Measurements from ENCODE around the gene SLC7A1.

DNA sequence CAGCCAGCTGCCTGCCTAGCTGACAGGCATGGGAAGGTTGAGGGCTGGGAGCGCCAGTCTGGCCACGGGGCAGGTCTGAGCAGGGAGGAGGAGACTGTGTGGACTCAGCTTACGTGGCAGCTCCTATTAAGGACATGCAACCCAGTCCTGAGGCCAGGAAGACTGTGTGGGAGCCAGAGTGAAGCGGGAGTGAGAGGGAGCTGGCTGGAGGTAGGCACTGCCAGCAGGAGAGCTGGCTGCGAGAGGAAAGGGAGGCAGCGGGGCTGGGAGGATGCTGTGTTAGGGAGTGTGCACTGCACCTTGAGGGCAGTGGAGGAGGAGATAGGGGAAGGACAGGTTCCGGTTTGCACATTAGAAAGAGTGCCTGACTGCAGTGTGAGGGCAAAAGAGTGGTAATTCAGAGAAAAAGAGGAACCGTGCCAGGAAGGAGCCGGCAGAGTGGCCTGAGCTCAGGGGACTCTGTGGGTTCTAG, 99.2 kb downstream of the SLC7A1 start:
- TF ChIP-seq, protein P1, sequence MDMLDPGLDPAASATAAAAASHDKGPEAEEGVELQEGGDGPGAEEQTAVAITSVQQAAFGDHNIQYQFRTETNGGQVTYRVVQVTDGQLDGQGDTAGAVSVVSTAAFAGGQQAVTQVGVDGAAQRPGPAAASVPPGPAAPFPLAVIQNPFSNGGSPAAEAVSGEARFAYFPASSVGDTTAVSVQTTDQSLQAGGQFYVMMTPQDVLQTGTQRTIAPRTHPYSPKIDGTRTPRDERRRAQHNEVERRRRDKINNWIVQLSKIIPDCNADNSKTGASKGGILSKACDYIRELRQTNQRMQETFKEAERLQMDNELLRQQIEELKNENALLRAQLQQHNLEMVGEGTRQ (IDR thresholded peaks at IDR 0.05) = no peak
- TF ChIP-seq, protein P2, sequence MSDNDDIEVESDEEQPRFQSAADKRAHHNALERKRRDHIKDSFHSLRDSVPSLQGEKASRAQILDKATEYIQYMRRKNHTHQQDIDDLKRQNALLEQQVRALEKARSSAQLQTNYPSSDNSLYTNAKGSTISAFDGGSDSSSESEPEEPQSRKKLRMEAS (IDR thresholded peaks at IDR 0.05) = no peak
- TF ChIP-seq, protein P3, sequence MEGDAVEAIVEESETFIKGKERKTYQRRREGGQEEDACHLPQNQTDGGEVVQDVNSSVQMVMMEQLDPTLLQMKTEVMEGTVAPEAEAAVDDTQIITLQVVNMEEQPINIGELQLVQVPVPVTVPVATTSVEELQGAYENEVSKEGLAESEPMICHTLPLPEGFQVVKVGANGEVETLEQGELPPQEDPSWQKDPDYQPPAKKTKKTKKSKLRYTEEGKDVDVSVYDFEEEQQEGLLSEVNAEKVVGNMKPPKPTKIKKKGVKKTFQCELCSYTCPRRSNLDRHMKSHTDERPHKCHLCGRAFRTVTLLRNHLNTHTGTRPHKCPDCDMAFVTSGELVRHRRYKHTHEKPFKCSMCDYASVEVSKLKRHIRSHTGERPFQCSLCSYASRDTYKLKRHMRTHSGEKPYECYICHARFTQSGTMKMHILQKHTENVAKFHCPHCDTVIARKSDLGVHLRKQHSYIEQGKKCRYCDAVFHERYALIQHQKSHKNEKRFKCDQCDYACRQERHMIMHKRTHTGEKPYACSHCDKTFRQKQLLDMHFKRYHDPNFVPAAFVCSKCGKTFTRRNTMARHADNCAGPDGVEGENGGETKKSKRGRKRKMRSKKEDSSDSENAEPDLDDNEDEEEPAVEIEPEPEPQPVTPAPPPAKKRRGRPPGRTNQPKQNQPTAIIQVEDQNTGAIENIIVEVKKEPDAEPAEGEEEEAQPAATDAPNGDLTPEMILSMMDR (IDR thresholded peaks at IDR 0.05) = no peak
- TF ChIP-seq SREBF2 (IDR thresholded peaks at IDR 0.05) = no peak

All from A549 (cell line).